ENCODE results near the gene LIN54.
"Not testable (repeated sequence)": the region's sequence is repeated elsewhere in the genome, so short reads cannot be mapped to it uniquely, and the experiment has no call there.

- not testable (repeated sequence) for TF ChIP-seq CTCF (IDR thresholded peaks at IDR 0.05); POLR2AphosphoS5 (IDR thresholded peaks at IDR 0.05; ENCODE audit: low read depth, low read length); REST (IDR thresholded peaks at IDR 0.05; ENCODE audit: insufficient read depth in 1 of 2, low read depth in 2 of 2, low read length in 1 of 2); TCF7L2 (IDR thresholded peaks at IDR 0.05; ENCODE audit: low read depth, low read length); SIN3A (IDR thresholded peaks at IDR 0.05; ENCODE audit: borderline replicate concordance, insufficient read depth, low read depth, low read length)
These were observed 32.5 kb upstream of the LIN54 start for GRCh38 chr4:83043157-83043556.
